Measurements from ENCODE around the gene DYNLT2B.

DYNLT2B gene

DNA sequence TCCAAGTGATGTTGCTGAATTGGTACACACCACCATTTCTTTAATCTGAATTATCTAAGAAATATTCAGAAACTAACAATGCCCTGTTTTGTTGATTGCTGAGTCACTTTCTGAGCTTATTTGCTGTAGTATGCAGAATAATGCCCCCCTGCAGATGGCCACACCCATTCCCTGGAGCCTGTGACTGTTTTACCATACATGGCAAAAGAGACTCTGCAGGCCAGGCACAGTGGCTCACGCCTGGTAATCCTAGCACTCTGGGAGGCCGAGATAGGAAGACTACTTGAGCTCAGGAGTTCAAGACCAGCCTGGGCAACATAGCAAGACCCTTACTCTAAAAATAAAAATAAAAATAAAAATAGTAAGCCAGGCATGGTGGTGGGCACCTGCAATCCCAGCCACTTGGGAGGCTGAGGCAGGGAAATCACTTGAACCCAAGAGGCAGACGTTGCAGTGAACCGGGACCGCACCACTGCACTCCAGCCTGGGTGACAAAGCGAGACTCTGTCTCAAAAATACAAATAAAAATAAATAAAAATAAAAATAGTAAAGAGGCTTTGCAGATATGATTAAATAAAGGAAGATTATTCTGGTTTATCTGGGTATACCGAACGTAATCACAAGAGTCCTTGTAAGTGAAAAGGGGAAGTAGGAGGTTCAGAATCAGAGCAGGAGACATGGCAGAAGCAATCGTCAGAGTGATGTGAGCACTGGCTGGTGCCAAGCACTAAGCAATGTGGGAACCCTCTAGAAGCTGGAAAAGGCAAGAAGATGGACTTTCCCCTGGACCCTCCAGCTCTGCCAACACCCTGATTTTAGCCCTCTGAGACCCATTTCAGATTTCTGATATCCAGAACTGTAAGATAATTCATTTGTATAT, 49.5 kb downstream of the DYNLT2B start:
- no peak for DNase-seq

GRCh38 chr3:196263819-196264218, 54.2 kb downstream of the DYNLT2B start:
- DNase-seq = no peak

DNA sequence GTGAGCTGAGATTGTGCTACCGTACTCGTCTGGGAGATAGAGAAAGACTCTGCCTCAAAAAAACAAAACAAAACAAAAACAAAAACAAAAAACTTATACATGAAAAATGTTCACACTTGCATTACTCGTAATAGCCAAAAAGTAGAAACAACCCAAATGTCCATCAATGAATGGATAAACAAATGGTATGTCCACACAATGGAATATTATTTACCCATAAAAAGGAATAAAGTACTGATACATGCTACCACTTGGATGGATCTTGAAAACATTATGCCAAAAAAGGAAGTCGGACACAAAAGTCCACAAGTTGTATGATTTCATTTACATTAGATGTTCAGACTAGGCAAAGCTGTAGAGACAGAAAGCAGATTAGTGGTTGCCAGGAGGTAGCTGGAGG, 57.3 kb downstream of the DYNLT2B start:
- DNase-seq = no peak

DNA sequence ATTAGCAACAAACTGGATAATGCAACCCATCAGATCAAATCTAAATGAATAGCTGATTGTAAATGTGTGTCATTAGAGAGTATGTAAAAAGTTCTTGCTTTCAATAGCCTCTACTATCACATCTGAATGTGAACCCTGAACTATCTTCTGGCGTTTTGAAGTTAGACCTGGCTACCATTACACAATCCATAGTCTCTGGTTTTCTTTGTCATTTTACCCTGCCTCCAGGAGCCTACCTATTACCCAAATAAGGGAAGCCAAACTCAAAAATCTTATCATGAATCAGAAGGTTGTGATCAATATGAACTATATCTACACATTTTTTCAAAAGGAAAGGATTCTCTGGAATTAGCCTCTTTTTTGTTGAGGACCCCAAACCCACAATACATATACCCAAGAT, 62.3 kb downstream of the DYNLT2B start:
- DNase-seq = no peak

GRCh38 chr3:196254376-196255283, 63.4 kb downstream of the DYNLT2B start:
- DNase-seq = no peak

DNA sequence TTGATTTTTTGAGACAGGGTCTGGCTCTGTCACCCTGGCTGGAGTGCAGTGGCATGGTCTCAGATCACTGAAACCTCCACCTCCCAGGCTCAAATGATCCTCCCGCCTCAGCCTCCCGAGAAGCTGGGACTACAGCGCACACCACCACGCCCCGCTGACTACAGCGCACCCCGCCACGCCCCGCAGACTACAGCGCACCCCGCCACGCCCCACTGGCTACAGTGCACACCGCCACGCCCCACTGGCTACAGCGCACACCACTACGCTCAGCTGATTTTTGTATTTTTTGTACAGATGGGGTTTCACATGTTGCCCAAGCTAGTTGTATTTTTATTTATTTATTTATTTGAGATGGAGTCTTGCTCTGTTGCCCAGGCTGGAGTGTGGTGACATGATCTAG, 66.1 kb downstream of the DYNLT2B start:
- DNase-seq = no peak

DNA sequence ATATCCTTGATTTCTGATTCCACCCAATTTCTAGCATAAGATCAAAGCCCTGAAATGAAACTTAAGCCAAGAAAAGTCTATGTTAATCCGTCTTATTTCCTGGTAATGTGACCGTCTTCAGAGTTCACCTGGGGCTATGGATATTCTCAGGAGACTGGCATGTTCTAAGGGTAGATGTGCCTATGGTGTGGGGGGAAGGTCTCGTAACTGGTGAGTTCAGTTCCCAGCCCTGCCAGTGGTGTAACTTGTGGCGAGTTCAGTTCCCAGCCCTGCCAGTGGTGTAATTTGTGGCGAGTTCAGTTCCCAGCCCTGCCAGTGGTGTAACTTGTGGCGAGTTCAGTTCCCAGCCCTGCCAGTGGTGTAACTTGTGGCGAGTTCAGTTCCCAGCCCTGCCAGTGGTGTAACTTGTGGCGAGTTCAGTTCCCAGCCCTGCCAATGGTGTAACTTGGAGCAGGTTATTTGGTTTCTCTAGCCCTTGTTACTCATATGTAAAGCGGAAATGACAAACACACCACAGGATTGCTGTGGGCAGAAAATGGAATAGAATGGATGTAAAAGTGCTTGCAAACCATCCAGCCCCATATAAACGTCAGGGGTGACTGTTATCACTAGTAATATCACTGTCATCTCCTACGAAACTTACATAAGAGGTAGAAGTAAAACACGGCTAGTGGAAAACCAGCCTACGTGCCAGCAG, 71.3 kb downstream of the DYNLT2B start:
- no peak for DNase-seq

DNA sequence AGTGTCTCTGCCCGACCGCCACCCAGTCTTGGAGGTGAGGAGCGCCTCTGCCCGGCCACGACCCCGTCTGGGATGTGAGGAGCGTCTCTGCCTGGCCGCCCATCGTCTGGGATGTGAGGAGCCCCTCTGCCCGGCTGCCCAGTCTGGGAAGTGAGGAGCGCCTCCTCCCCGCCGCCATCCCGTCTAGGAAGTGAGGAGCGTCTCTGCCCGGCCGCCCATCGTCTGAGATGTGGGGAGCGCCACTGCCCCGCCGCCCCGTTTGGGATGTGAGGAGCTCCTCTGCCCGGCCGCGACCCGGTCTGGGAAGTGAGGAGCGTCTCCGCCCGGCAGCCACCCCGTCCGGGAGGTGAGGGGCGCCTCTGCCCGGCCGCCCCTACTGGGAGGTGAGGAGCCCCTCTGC, 73.9 kb downstream of the DYNLT2B start:
- peak; percentile 17 for DNase-seq

- DNase-seq = no peak
These were observed 76.3 kb downstream of the DYNLT2B start for GRCh38 chr3:196241704-196242103.
